ENCODE measurements around the gene SLC34A1. TPM values are rescaled to one million over a fixed set of nuclear protein-coding genes. Genes with fewer than 3 reads are reported as not detected.

The SLC34A1 gene
- total RNA-seq, 1 donor from 2014 or later = not detected

DNA sequence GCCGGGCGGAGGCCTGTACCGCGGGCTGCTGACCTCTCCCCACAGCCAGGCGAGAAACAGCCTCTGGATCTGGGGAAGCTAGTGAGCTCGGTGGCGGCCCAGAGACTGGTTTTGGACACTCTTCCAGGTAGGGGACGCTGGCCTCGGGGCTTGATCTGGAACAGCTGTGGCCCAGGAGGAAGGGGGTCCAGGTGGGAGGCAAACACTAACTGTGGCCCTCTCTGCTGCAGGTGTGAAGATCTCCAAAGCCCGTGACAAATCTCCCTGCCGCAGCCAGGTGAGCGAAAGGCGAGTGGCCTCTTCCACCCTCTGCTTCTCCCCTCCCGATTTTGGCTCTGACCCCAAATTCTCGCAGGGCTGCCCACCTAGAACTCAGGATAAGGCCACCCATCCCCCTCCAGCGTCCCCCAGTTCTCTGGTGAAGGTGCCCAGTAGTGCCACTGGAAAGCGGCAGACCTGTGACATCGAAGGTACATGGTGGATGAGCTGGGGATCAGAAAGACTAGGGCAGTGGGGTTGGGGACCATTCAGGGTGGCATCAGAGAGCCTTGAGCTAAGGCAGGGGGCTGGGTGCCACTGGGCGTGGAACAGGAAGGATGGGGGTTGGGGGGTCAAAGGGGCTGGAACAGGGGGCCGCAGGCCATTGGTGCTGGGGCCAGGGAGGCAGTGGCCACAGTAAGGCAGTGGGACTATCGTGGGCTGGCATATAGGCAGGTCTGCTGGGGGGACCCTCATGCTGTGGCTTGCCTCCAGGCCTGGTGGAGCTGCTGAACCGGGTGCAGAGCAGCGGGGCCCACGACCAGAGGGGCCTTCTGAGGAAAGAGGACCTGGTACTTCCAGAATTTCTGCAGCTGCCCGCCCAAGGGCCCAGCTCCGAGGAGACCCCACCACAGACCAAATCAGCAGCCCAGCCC, 12.9 kb upstream of the SLC34A1 start:
- no peak for TF ChIP-seq CTCF (IDR thresholded peaks at IDR 0.05)
- ATAC-seq (ENCODE audit: low read depth) (no peak), DNase-seq (no peak)
- CTCF ChIA-PET = interaction anchor here (0.6 to 3.8 kb wide), 9 partner anchors 9 to 566 kb away, joined by 3 to 19 read pairs (median 3); partner anchors contain the start of genes LMAN2 and RGS14
- Mint-ChIP-seq H3K4me1 (peaks cover 50% of the 10 kb centered on the region), H3K9me3 (no peaks in the 10 kb centered on the region), H3K27me3 (no peaks in the 10 kb centered on the region), H3K36me3 (ENCODE audit: low read depth) (peaks cover 39% of the 10 kb centered on the region), H3K27ac (peak overlapping the region; percentile 53), H3K4me3 (peak overlapping the region; percentile 46)
- POLR2A ChIA-PET = interaction anchor here (0.7 to 1.9 kb wide), 10 partner anchors 10 to 95 kb away, joined by 3 to 12 read pairs (median 4); partner anchors contain the start of genes GRK6, LMAN2 and RGS14
- intact Hi-C loops (cut with micrococcal nuclease) = loop anchor here (2.0 kb wide), 1 partner anchor 15 kb away; the partner anchor contains the start of gene RGS14

- no peaks in the 10 kb centered on the region for H3K27me3 Mint-ChIP-seq
- no peak overlapping the region for H3K4me3 Mint-ChIP-seq
- peaks cover 50% of the 10 kb centered on the region for H3K4me1 Mint-ChIP-seq
- peaks cover 34% of the 10 kb centered on the region for H3K36me3 Mint-ChIP-seq (ENCODE audit: low read depth)
- intact Hi-C loops (cut with micrococcal nuclease) = no loop called here
- ChIA-PET POLR2A (interaction anchor here (0.7 to 1.9 kb wide), 4 partner anchors 11 to 76 kb away, joined by 3 to 12 read pairs (median 4); partner anchors contain the start of genes LMAN2 and RGS14), CTCF (interaction anchor here (0.9 to 3.8 kb wide), 5 partner anchors 18 to 63 kb away, joined by 3 to 19 read pairs (median 3); no protein-coding TSS in a partner anchor)
- H3K9me3 Mint-ChIP-seq = no peaks in the 10 kb centered on the region
- DNase-seq (no peak), ATAC-seq (ENCODE audit: low read depth) (no peak)
- H3K27ac Mint-ChIP-seq = peak overlapping the region; percentile 56
- no peak for TF ChIP-seq CTCF (IDR thresholded peaks at IDR 0.05)
These were observed 12.0 kb upstream of the SLC34A1 start for GRCh38 chr5:177372034-177372896.

DNA sequence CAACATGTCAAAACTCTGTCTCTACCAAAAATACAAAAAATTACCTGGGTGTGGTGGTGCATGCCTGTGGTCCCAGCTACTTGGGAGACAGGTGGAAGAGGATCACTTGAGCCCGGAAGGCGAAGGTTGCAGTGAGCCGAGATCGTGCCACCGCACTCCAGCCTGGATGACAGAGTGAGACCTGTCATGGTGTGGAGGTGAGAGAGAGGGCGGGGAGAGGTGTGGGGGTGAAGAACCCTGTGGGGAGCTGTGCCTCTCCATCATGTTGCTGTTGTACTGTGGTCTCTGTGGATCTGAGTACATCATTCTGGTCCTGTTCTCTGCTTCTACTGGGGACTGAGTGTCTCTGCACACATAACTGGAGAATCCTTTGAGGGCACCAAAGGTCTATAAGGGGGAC, 11.3 kb upstream of the SLC34A1 start:
- no peak overlapping the region for H3K4me3 Mint-ChIP-seq
- peak overlapping the region; percentile 24 for H3K27ac Mint-ChIP-seq
- DNase-seq (no peak), ATAC-seq (ENCODE audit: low read depth) (no peak)
- intact Hi-C loops (cut with micrococcal nuclease) = no loop called here
- no peak for TF ChIP-seq CTCF (IDR thresholded peaks at IDR 0.05)
- H3K27me3 Mint-ChIP-seq = no peaks in the 10 kb centered on the region
- H3K4me1 Mint-ChIP-seq = peaks cover 50% of the 10 kb centered on the region
- ChIA-PET POLR2A (interaction anchor here (0.7 to 1.7 kb wide), 4 partner anchors 11 to 225 kb away, joined by 3 to 5 read pairs (median 4); partner anchors contain the start of gene RGS14), CTCF (interaction anchor here (0.9 kb wide), 1 partner anchor 18 kb away, joined by 3 read pairs; no protein-coding TSS in a partner anchor)
- H3K36me3 Mint-ChIP-seq (ENCODE audit: low read depth) = peaks cover 31% of the 10 kb centered on the region
- H3K9me3 Mint-ChIP-seq = no peaks in the 10 kb centered on the region

GRCh38 chr5:177373806-177374205, 10.4 kb upstream of the SLC34A1 start:
- H3K36me3 Mint-ChIP-seq (ENCODE audit: low read depth) = peaks cover 22% of the 10 kb centered on the region
- H3K27me3 Mint-ChIP-seq = no peaks in the 10 kb centered on the region
- intact Hi-C loops (cut with micrococcal nuclease) = no loop called here
- no peak overlapping the region for H3K27ac Mint-ChIP-seq
- no peak for TF ChIP-seq CTCF (IDR thresholded peaks at IDR 0.05)
- H3K9me3 Mint-ChIP-seq = no peaks in the 10 kb centered on the region
- H3K4me3 Mint-ChIP-seq = no peak overlapping the region
- no peak for ATAC-seq (ENCODE audit: low read depth)
- ChIA-PET POLR2A (interaction anchor here (0.7 kb wide), 2 partner anchors 36 to 224 kb away, joined by 3 read pairs; no protein-coding TSS in a partner anchor), CTCF (no interaction called here)
- peaks cover 44% of the 10 kb centered on the region for H3K4me1 Mint-ChIP-seq
- DNase-seq = no peak
